Neural progenitor cell (in vitro differentiated cells): ENCODE data around the gene HSD17B13.

Experiments
- CTCF ChIP-seq: fragments of 200-600 bp; sonication (generic); IDR thresholded peaks from 2 replicates; pipeline ENCODE4 v1.5.1; 2017; ENCODE audit warnings: antibody characterized with exemption, mild to moderate bottlenecking
- EZH2 ChIP-seq: fragments of 200-600 bp; sonication (generic); IDR thresholded peaks from 2 replicates; pipeline ENCODE4 v1.6.1; 2017; ENCODE audit warnings: antibody characterized with exemption, mild to moderate bottlenecking, moderate library complexity

- no peak for TF ChIP-seq CTCF
- no peak for TF ChIP-seq EZH2
These were observed 16.8 kb upstream of the HSD17B13 start for GRCh38 chr4:87339440-87339839.
